Measurements from ENCODE around the gene DENND1A. TPM values are rescaled to one million over a fixed set of nuclear protein-coding genes. Genes with fewer than 3 reads are reported as not detected.

DENND1A gene
- total RNA-seq, 2 experiments from 2014 or later: 13.9 to 20.3 TPM

GRCh38 chr9:123391946-123392345 lies 538.0 kb downstream of the DENND1A start:
- Mint-ChIP-seq H3K4me1 (peaks cover 1% of the 10 kb centered on the region), H3K27ac (no peak overlapping the region), H3K36me3 (no peaks in the 10 kb centered on the region), H3K4me3 (no peak overlapping the region), H3K27me3 (no peaks in the 10 kb centered on the region), H3K9me3 (no peaks in the 10 kb centered on the region)
- ATAC-seq (ENCODE audit: low read depth) (no peak), DNase-seq (no peak)
- POLR2A ChIA-PET: no interaction called here

GRCh38 chr9:123391233-123391632 lies 538.7 kb downstream of the DENND1A start:
- POLR2A ChIA-PET: no interaction called here
- Mint-ChIP-seq H3K27ac (no peak overlapping the region), H3K9me3 (no peaks in the 10 kb centered on the region), H3K4me3 (no peak overlapping the region), H3K27me3 (no peaks in the 10 kb centered on the region), H3K4me1 (peaks cover 1% of the 10 kb centered on the region), H3K36me3 (no peaks in the 10 kb centered on the region)
- no peak for DNase-seq
- no peak for ATAC-seq (ENCODE audit: low read depth)

- no peaks in the 10 kb centered on the region for H3K9me3 Mint-ChIP-seq
- H3K4me1 Mint-ChIP-seq: peaks cover 1% of the 10 kb centered on the region
Observed at GRCh38 chr9:123390337-123391135, 539.4 kb downstream of the DENND1A start.

GRCh38 chr9:123389698-123390097 lies 540.2 kb downstream of the DENND1A start:
- POLR2A ChIA-PET: no interaction called here
- no peak overlapping the region for H3K27ac Mint-ChIP-seq
- H3K4me1 Mint-ChIP-seq: peaks cover 4% of the 10 kb centered on the region
- H3K36me3 Mint-ChIP-seq: no peaks in the 10 kb centered on the region
- H3K9me3 Mint-ChIP-seq: no peaks in the 10 kb centered on the region
- DNase-seq (no peak), ATAC-seq (ENCODE audit: low read depth) (no peak)
- H3K4me3 Mint-ChIP-seq: no peak overlapping the region
- H3K27me3 Mint-ChIP-seq: no peaks in the 10 kb centered on the region

More at GRCh38 chr9:123390337-123391135, 539.4 kb downstream of the DENND1A start:
- POLR2A ChIA-PET: no interaction called here
- H3K27ac Mint-ChIP-seq: no peak overlapping the region
- H3K36me3 Mint-ChIP-seq: no peaks in the 10 kb centered on the region
- DNase-seq (no peak), ATAC-seq (ENCODE audit: low read depth) (no peak)
- no peak overlapping the region for H3K4me3 Mint-ChIP-seq
- H3K27me3 Mint-ChIP-seq: no peaks in the 10 kb centered on the region

GRCh38 chr9:123389070-123389469 lies 540.9 kb downstream of the DENND1A start:
- POLR2A ChIA-PET: no interaction called here
- DNase-seq (no peak), ATAC-seq (ENCODE audit: low read depth) (no peak)
- Mint-ChIP-seq H3K36me3 (no peaks in the 10 kb centered on the region), H3K4me1 (peaks cover 3% of the 10 kb centered on the region), H3K9me3 (no peaks in the 10 kb centered on the region), H3K27ac (no peak overlapping the region), H3K4me3 (no peak overlapping the region), H3K27me3 (no peaks in the 10 kb centered on the region)

- POLR2A ChIA-PET: interaction anchor here (0.7 kb wide), 1 partner anchor 294 kb away, joined by 4 read pairs; no protein-coding TSS in a partner anchor
Observed at GRCh38 chr9:123387686-123388085, 542.2 kb downstream of the DENND1A start.

GRCh38 chr9:123383512-123384170 lies 546.3 kb downstream of the DENND1A start:
- H3K9me3 Mint-ChIP-seq: no peaks in the 10 kb centered on the region
- no peaks in the 10 kb centered on the region for H3K36me3 Mint-ChIP-seq
- no peaks in the 10 kb centered on the region for H3K27me3 Mint-ChIP-seq
- no peak for ATAC-seq (ENCODE audit: low read depth)
- H3K27ac Mint-ChIP-seq: no peak overlapping the region
- H3K4me1 Mint-ChIP-seq: peaks cover 3% of the 10 kb centered on the region
- DNase-seq: no peak
- no peak overlapping the region for H3K4me3 Mint-ChIP-seq
- POLR2A ChIA-PET: no interaction called here

More at GRCh38 chr9:123387686-123388085, 542.2 kb downstream of the DENND1A start:
- Mint-ChIP-seq H3K9me3 (no peaks in the 10 kb centered on the region), H3K27me3 (no peaks in the 10 kb centered on the region), H3K4me1 (peaks cover 3% of the 10 kb centered on the region), H3K4me3 (no peak overlapping the region), H3K36me3 (no peaks in the 10 kb centered on the region), H3K27ac (no peak overlapping the region)
- ATAC-seq (ENCODE audit: low read depth) (no peak), DNase-seq (no peak)

- Mint-ChIP-seq H3K9me3 (no peaks in the 10 kb centered on the region), H3K27me3 (no peaks in the 10 kb centered on the region), H3K4me1 (peaks cover 3% of the 10 kb centered on the region), H3K4me3 (no peak overlapping the region), H3K36me3 (no peaks in the 10 kb centered on the region), H3K27ac (no peak overlapping the region)
- POLR2A ChIA-PET: no interaction called here
- ATAC-seq (ENCODE audit: low read depth) (no peak), DNase-seq (no peak)
Observed at GRCh38 chr9:123382653-123383511, 547.0 kb downstream of the DENND1A start.

GRCh38 chr9:123380852-123381705 lies 548.8 kb downstream of the DENND1A start:
- DNase-seq (no peak), ATAC-seq (ENCODE audit: low read depth) (no peak)
- Mint-ChIP-seq H3K36me3 (no peaks in the 10 kb centered on the region), H3K9me3 (no peaks in the 10 kb centered on the region), H3K4me3 (no peak overlapping the region), H3K4me1 (peaks cover 3% of the 10 kb centered on the region), H3K27ac (no peak overlapping the region), H3K27me3 (no peaks in the 10 kb centered on the region)
- POLR2A ChIA-PET: no interaction called here

- ATAC-seq (ENCODE audit: low read depth) (no peak), DNase-seq (no peak)
- POLR2A ChIA-PET: no interaction called here
- H3K4me1 Mint-ChIP-seq: peaks cover 4% of the 10 kb centered on the region
- no peaks in the 10 kb centered on the region for H3K36me3 Mint-ChIP-seq
- no peaks in the 10 kb centered on the region for H3K9me3 Mint-ChIP-seq
- no peak overlapping the region for H3K4me3 Mint-ChIP-seq
- no peak overlapping the region for H3K27ac Mint-ChIP-seq
- H3K27me3 Mint-ChIP-seq: peaks cover 11% of the 10 kb centered on the region
Observed at GRCh38 chr9:123378956-123379660, 550.8 kb downstream of the DENND1A start.

GRCh38 chr9:123378025-123378424 lies 551.9 kb downstream of the DENND1A start:
- no peaks in the 10 kb centered on the region for H3K36me3 Mint-ChIP-seq
- no peak for ATAC-seq (ENCODE audit: low read depth)
- POLR2A ChIA-PET: no interaction called here
- peaks cover 15% of the 10 kb centered on the region for H3K27me3 Mint-ChIP-seq
- H3K4me1 Mint-ChIP-seq: peaks cover 4% of the 10 kb centered on the region
- H3K27ac Mint-ChIP-seq: no peak overlapping the region
- no peak for DNase-seq
- H3K4me3 Mint-ChIP-seq: no peak overlapping the region
- no peaks in the 10 kb centered on the region for H3K9me3 Mint-ChIP-seq

GRCh38 chr9:123377211-123377971 lies 552.5 kb downstream of the DENND1A start:
- Mint-ChIP-seq H3K27ac (no peak overlapping the region), H3K4me1 (peaks cover 4% of the 10 kb centered on the region), H3K36me3 (no peaks in the 10 kb centered on the region), H3K9me3 (no peaks in the 10 kb centered on the region), H3K4me3 (no peak overlapping the region), H3K27me3 (peaks cover 20% of the 10 kb centered on the region)
- ATAC-seq (ENCODE audit: low read depth) (no peak), DNase-seq (no peak)
- POLR2A ChIA-PET: no interaction called here
